ENCODE data around the gene PPFIBP1.
"Not testable (repeated sequence)": the region's sequence is repeated elsewhere in the genome, so short reads cannot be mapped to it uniquely, and the experiment has no call there.

DNA sequence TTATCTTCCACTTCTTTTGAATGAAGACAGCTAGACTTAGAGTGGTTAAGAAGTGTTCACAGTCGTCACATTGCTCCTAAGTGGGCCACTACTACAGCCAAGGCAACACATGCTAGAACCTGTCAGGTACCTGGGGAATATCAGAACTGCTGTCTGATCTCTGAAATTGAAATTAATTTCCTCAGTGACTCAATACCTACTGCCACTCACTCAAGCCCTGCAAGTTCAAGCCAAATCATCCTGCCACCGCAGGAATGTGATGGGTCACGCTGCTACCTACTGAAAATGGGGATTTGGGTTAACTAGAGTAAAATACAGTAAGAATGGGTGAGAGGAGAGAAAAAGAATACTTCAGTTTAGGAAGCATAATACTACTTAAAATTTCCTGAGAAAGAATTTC, 67.7 kb downstream of the PPFIBP1 start:
- TF ChIP-seq EZH2phosphoT487 (IDR thresholded peaks at IDR 0.05; ENCODE audit: low read depth); CTCF (IDR thresholded peaks at IDR 0.05; ENCODE audit: low read depth, low read length): not testable (repeated sequence)

Data from OCI-LY3 (cell line).